Fibroblast of pulmonary artery (primary cell): ENCODE data around the gene BRINP1.

Experiments used
- DNase-seq: peaks from one replicate; pipeline ENCODE4 v3.0.0-alpha.2; 2010; ENCODE audit warnings: low read depth
- H3K4me3 ChIP-seq: replicated peaks from 2 replicates; pipeline ENCODE4 v1.5.1; 2011; ENCODE audit warnings: low read depth, mild to moderate bottlenecking, control low read depth, low read length, moderate library complexity
- TF ChIP-seq, protein P1 (sequence below): IDR thresholded peaks from 2 replicates; pipeline ENCODE4 v1.5.1; 2011; ENCODE audit warnings: mild to moderate bottlenecking, control low read depth, low read length, inconsistent platforms; ENCODE audit errors: missing control alignments

BRINP1 gene

DNA sequence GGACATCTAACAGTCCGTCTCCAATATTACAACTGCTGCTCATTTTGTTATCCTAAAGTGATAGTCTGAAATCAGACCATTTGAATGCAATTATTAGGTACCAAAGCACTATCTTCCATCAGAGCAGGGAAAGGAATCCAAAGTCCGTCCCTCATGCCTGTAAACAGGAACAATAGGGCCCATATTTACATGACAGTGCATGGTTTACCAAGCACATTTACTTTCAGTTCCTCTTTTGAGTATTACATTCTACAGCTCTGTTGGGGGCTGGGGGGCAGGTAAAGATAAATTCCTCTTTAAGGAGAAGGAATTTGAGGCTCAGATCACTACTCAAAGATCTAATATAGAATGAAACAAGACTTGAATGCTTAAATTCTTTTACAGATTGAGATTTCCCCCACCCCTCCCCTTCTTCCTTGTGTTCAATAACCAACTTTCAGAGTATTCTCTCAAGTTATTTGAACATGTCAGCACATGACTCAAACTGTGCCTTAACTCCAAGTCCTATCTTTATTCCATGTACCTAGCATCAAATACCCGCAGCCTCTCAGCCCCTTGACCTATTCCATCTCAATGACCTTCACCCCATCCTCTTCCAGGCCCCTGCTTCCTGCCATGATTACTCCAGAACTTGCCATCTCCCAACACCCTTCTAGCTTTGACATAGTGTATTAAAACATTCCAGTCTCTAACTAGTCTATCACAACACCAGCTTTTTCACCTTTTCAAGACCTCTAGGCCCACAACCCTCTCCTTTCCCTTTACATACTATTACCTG lies 71.0 kb downstream of the BRINP1 start:
- no peak overlapping the region for H3K4me3 ChIP-seq
- no peak for DNase-seq
- TF ChIP-seq, protein P1, sequence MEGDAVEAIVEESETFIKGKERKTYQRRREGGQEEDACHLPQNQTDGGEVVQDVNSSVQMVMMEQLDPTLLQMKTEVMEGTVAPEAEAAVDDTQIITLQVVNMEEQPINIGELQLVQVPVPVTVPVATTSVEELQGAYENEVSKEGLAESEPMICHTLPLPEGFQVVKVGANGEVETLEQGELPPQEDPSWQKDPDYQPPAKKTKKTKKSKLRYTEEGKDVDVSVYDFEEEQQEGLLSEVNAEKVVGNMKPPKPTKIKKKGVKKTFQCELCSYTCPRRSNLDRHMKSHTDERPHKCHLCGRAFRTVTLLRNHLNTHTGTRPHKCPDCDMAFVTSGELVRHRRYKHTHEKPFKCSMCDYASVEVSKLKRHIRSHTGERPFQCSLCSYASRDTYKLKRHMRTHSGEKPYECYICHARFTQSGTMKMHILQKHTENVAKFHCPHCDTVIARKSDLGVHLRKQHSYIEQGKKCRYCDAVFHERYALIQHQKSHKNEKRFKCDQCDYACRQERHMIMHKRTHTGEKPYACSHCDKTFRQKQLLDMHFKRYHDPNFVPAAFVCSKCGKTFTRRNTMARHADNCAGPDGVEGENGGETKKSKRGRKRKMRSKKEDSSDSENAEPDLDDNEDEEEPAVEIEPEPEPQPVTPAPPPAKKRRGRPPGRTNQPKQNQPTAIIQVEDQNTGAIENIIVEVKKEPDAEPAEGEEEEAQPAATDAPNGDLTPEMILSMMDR = no peak

DNA sequence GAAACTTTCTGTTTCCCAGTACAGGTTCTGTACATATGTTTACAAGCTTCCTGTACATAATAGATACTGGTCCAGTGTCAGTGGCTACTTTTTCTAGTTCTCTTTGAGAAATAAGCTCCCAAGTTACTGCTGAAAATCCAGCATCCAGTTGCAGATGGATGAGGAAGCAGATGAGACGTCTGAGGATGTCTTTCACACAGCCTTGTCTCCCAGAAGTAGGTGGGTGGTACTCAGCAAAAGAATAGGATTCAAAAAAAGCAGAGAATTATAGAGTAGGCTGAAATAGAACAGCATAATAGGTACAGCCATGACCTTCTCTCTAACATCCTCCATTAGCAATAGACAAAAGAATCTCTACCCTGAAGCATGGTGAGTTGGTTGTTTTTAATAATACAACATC lies 77.7 kb downstream of the BRINP1 start:
- TF ChIP-seq, protein P1 = no peak
- no peak overlapping the region for H3K4me3 ChIP-seq
- no peak for DNase-seq

DNA sequence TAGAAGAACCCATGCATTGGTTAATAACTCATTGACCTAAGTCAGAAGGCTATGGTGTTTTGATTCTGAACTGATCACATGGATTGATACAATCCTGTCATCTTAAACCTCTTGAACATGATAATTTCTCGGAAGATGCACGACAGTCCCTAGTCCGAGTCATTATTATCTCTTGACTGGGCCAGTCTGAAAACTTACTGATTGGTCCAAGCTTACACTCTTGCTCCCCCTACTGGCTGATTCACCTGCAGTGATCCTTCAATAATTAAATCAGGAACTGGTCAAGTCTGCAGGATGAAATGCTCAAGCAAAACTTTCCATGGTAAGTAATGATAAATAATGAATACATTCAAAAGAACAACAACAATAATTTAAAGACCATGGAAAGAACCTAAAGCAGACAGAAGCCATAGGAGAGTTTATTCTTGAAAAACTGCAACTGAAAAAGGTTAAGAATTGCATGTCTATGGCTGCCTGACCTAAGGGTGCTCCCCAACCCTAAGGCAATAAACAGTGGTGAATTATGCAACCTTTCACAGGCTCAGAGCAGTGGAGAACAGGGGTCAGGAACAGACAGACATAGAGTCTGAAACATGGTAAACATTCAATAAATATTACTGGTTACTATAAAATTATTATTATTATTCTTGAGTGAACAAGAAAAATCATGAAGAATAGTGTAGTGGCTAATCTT lies 79.3 kb downstream of the BRINP1 start:
- H3K4me3 ChIP-seq = no peak overlapping the region
- DNase-seq = peak; percentile 28
- TF ChIP-seq, protein P1 = peak; percentile 36

DNA sequence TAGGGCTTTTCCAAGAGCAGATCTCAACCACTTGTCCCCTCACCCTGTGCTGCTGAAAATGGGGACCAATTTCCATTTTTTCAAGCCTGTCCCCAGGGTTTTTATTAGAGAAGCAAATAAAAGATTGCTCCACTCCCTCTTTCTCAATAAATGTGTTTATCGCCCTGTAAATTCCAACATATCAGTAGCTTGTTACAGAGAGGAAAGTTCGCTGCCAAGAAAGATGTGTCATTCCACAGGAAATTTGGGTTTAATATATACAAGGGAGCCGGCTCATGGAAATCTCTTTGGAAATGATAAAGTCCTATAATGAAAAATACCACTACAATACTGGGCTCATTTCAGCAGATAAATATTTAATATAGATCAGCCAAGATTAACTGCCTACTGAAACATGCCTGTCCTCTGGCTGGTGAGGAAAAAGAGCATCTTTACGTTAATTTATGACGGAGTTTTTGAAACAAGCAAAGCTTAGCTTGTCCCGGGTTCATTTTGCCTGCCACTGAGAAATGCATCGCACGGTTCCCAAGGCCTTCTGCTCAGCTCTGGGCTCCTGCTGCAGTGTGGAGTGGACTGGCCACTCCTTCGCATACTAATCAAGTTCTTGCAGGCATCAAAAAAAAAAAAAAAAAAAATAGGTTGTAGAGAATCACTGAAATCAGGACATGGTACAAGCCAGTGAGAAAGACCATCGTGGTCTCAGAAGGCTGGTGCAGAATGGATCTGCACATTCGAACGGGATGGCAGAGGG lies 84.5 kb downstream of the BRINP1 start:
- no peak overlapping the region for H3K4me3 ChIP-seq
- TF ChIP-seq, protein P1 = no peak
- peak; percentile 8 for DNase-seq

DNA sequence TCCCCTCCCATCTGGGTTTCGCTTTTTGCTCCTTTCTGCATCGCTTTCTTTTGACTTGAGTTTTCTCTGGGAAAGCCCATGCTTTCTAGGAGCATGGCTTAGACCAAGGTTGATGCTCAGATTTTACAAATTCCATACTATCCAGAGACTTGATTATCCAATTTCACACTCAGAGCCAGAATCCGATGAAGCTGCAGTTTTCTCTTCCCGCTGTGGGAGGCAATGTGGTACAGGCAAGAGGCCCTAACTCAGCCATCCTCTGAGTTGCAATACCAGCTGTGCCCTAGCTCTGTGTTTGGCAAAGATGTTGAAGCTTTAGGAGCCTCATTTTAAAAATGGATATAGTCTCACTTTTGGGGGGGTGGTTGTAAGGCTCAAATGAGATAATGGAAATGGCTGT lies 85.1 kb downstream of the BRINP1 start:
- no peak overlapping the region for H3K4me3 ChIP-seq
- DNase-seq = no peak
- TF ChIP-seq, protein P1 = no peak

DNA sequence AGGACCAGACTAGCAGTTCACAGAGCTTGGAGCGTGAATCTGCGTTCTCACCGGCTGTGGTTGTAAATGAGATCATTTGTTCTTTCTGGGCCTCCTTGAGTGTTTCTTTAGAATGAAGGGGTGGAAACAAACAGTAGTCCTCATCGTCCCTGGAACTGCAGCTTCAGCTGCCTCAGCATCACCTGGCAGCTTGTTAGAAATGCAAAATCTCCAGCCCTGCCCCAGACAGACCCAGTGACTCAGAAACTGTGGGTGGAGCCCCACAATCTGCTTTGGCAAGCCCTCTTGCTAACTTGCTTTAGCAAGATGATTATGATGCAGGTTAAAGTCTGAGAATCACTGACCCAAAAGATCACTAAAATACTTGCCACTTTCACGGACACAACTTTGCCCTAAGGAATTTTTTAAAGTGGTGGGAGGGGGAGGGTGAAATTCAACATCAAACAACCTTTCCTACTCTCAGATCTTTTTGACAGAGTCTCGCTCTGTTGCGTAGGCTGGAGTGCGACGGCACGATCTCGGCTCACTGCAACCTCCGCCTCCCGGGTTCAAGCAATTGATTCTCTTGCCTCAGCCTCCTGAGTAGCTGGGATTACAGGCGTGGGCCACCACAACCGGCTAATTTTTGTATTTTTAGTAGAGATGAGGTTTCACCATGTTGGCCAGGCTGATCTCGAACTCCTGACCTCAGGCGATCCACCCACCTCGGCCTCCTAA lies 86.0 kb downstream of the BRINP1 start:
- TF ChIP-seq, protein P1 = no peak
- no peak for DNase-seq
- no peak overlapping the region for H3K4me3 ChIP-seq
